Eye (tissue), 1 donor: ENCODE data around the gene TCTA.

Experiments used
- DNase-seq: peaks from one replicate; pipeline ENCODE4 v3.0.0-alpha.2; 2015

Gene TCTA

DNA sequence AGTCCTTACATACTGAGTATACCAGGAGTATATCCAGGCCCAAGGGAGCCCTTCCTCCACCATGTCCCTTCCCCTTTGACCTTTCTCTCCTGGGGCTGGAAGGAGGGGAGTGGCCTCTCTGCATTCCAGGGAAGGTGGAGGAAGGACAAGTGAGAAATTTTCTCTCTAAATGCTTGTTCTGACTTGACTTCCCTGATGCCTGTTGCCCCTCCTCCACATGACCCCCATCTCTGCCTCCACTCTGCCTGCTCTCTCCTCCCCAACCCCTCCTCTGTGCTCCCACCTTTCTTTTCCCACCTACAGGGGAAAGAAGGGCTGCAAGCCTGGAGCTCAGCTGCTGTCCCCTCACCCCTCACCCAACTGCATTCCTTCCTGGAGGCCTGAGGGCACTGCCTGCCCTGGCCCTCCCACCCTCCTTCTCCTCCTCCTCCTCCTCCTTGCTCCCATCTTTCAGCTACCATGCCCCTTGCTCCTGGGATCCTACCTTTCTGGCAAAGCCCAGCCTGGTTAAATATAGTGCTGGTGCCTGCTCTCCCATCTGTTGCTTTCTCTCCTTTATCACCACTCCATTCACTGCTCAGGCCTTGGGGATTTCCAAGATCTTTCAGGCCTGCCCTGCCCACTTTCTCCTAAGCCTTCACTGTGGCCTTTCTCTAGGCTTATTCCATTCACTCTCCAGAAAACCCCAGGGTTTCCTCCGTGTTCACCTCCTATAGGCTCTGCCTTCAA lies 49.4 kb downstream of the TCTA start:
- peak; percentile 61 for DNase-seq

DNA sequence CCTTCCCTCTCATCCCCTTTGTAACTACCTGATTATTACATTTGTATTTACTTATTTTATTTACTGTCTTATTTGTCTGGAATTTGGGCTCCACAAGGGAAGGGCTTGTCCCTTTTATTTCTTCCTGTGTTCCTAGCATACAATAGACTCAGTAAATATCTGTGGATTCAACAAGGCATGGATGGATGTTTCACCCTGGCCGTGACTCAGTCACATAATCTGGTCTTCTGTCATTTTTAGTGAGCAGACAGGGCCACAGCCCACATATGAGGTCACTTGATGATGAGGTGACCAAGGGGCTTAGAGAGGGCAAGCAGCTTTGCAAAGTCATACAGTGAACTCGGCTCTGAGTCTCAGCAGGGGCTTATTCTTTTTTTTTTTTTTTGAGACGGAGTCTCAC lies 50.0 kb downstream of the TCTA start:
- DNase-seq: peak; percentile 26

DNA sequence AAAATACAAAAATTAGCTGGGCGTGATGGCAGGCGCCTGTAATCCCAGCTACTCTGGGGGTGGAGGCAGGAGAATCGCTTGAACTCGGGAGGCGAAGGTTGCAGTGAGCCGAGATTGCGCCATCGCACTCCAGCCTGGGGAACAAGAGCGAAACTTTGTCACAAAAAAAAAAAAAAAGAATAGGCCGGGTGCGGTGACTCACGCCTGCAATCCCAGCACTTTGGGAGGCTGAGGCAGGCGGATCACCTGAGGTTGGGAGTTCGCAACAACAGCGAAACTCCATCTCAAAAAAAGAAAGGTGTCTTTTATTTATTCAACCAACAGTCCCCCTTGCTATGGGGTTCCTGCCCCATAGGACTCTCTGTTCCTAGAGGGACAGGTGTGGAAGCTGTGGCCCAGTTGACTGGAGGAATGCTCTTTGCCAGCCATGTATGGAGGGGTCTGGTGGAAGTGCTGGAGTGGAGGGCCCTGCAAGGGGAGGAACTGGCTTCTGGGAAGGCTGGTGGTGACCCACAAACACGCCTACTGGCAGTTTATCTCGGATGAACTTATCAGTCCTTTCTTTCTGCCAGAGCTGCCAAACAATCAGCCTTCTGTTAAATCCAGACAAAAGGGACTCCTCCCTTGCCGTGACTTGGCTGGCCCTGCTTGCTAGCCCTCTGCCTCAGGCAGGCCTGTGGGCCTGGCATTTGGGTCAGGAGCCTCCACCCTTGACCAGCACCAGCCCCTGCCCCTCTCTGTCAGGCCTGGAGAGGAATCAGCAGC lies 53.2 kb downstream of the TCTA start:
- DNase-seq: peak; percentile 65
